Measurements from ENCODE around the gene CTXN1.
"Not testable (repeated sequence)": the region's sequence is repeated elsewhere in the genome, so short reads cannot be mapped to it uniquely, and the experiment has no call there.

CTXN1 gene

DNA sequence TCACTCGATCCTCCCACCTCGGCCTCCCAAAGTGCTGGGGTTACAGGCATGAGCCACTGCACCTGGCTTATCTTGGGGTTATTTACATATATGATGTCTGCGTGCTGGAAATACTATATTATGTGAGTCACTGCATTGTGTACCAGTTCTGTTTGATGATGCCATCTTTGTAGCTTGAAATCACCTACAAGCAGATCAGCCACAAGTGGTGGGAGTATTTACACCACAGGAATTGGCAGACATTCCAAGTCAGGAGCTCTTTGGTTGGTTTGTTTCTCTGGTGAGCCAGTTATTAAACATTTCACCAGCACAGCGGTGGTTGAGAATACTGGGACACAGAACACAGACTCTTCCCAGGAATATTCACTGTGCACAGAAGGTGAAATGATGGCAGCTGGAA lies 22.0 kb upstream of the CTXN1 start:
- in situ Hi-C loops (cut with MboI; ENCODE audit: low sequenced_read_pairs) = no loop called here

GRCh38 chr19:7944177-7944761 lies 18.3 kb upstream of the CTXN1 start:
- in situ Hi-C loops (cut with MboI; ENCODE audit: low sequenced_read_pairs) = no loop called here

DNA sequence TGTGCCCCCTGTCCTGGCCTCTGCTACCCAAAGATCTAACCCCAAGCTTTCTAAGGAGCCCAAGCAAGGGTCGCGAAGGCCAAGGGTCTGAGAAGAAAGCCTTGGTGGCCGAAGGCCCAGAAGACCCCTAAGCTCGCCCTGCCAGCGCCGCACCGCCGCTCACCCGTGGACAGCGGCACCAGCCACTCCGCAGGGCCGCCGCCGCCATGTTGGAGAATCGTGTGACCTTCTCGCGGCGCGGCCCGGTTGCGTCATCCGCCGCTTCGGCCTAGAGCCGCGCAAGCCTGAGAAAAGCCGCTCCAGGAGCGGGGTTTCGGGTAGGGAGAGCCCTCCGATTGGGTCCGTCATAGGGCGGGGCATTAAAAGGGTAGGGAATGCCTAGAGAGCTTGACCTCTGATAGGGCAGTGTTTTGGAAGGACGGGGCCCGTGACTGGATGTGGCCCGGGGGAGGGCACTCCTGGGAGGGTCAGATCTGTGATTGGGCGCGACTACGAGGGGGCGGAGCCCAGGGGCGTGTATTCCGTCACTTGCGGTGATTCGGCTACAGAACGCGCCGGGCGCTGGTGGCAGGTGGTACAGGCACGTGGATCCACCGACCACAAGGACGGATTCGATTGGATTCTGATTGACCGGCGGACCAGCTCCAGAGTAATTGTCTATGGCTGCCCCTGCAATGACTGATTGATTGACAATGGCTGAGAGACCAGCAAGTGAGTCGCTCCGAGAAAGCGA lies 17.7 kb upstream of the CTXN1 start, which contains the start of gene TIMM44:
Gene TIMM44, minus strand, starts transcription at position 223 of the 733 bp plus-strand sequence. Its CDS starts 15 bp downstream, at position 208.
- in situ Hi-C loops (cut with MboI; ENCODE audit: low sequenced_read_pairs) = no loop called here

DNA sequence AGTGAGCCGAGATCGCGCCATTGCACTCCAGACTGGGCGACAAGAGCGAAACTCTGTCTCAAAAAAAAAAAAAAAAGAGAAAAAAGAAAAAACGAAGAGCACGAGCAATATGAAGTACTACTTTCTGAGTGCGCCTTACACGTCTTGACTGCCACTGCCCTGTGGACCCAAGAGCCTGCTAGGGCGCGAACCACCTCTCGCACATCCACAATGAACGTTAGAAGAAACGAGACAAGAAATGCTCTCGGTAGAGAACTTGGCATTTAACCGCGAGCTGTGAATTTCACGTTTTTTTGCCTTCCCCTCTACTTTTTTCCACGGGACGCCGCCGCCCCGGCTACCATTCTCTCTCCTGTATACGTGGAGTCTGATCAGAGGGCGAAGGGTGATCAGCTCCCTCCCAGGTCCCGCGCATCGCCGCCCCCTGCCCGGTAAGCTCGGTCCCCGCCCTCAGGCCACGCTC lies 17.1 kb upstream of the CTXN1 start:
- in situ Hi-C loops (cut with MboI; ENCODE audit: low sequenced_read_pairs) = no loop called here

- in situ Hi-C loops (cut with MboI; ENCODE audit: low sequenced_read_pairs) = no loop called here
Observed at GRCh38 chr19:7941895-7942596, 16.1 kb upstream of the CTXN1 start.

DNA sequence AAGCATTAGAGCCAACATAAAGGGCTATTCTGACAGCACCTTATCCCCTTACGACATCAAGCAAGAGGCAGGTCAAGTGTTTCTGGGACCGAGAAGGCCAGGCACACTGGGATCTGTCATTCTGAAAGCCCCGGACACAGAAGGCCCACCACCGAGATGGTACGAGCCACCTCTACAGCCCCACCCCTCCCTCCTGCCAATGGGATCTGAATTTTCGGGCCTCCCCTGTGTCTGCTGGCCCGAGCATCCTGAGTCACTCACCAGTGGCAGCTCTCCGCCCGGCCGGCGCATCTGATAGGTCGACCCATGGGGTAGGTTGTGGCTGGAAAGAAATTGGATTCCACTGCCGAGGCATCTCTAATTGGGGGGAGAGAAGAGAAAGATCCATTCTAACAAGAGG lies 14.9 kb upstream of the CTXN1 start:
- in situ Hi-C loops (cut with MboI; ENCODE audit: low sequenced_read_pairs) = no loop called here

- in situ Hi-C loops (cut with MboI; ENCODE audit: low sequenced_read_pairs) = no loop called here
Observed at GRCh38 chr19:7934766-7935165, 8.8 kb upstream of the CTXN1 start.

DNA sequence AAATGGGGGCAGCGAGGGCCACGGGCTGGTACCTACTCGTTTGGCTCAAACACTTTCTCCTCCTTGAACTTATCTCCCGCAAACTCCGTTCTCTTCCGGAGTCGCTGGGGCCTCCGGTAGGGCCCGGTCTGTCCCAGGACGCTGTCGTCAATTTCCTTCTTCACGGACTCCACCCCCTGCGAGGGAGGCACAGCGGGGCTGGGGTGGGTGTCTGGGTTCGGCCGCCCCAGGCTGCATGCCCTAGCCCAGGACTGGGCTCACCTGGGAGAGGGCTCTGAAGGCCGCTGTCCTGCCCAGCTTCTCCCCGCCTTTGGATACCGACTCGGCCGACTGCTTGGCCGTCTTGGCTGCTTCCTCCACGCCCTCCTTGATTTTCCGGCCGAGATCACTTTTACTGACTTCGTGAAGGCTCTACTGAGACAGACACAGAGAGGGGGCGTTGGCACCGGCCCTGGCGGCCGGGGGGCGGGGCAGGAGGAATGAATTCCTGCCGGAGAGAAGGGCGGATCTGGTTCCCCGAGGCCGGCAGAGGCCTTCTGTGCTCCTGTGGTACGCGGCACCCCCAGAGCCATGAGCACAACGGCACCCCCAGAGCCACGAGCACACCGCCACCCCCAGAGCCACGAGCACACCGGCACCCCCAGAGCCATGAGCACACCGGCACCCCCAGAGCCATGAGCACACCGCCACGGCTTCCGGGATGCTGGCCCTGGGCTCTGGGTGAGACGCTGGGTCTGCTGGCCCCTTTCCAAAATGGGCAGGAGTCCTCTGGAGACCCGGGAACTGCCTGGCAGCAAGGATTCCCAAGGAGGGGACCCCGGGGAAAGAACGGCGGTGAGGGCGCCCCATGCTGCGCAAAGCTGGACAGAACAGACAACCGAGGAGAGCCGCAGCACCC lies 8.1 kb upstream of the CTXN1 start:
- in situ Hi-C loops (cut with MboI; ENCODE audit: low sequenced_read_pairs) = no loop called here

DNA sequence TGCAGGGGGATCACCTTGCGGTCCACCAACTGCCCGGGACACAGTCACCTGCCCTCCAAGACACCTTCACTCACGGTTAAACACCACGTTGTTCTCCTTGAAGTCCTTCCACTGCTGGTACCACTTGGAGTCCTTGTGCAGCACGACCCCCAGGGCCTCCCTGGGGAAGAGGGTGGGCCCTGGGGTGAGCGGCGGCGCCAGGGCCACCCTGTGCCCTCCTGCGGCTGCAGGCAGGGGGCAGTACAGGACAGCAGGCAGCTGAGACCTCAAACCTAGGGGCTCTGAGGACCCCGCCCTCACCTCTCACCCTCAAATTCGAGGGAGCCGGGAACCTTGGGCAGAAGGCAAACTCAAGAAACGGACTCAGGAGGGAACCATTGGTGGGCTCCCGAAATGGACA lies 7.5 kb upstream of the CTXN1 start:
- in situ Hi-C loops (cut with MboI; ENCODE audit: low sequenced_read_pairs) = no loop called here

DNA sequence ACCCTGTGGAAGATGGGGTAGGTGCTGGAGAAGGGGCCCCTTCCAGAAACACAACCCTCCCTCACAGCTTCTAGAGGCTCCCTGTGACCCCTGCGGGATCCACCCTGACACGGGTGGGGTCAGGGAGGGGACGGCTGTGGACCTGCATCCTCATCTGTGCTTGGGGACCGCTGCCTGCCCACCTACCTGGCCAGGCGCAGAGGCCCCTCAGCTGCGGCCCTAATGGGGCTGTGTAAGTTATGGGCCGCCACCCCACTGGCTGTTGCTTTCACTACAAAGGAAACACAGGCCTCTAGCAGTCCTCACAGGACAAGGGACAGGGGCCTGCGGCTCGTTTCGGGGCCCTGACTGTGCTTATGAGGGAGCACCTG lies 7.0 kb upstream of the CTXN1 start:
- in situ Hi-C loops (cut with MboI; ENCODE audit: low sequenced_read_pairs) = no loop called here

GRCh38 chr19:7932276-7932929 lies 6.5 kb upstream of the CTXN1 start:
- in situ Hi-C loops (cut with MboI; ENCODE audit: low sequenced_read_pairs) = no loop called here

DNA sequence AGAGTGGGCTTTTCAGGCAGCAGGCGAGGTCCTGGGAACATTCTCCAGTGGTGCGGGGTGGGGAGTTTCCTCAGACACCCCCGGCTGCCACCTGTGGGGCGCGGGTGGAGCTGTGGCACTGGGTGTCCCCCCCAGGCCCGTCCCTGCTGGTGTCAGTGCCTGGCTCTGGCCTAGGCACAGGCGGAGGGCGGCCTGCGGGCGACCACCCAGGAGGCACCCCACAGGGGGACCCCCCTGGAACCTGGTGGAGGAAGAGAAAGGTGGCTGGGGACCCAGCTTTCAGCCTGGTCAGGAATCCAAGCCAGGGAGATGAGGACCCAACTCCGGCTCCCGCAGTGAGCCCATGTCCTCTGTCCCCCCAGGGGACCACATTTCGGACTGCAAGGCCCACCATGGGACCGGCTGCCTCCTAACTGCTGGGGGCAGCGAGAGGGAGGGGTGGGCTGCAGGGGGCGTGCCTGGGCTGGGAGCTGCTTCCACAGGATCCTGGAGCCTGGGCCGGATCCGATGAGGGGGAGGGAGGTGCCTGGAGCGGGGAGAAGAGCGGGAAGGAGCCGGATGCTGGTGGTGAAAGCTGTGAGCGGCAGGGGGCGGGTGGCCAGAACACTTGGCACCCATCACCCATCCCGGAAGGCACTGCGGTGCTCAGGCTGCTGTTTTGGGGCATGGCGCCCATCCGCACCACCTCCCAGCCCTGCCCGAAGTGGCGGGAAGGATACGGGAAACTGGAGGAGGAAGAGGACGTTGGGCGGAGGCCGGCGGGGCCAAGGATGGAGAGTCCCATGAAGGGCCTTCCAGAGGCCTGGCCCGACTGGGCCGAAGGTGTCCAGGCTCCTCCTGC lies 5.5 kb upstream of the CTXN1 start:
- in situ Hi-C loops (cut with MboI; ENCODE audit: low sequenced_read_pairs) = no loop called here

DNA sequence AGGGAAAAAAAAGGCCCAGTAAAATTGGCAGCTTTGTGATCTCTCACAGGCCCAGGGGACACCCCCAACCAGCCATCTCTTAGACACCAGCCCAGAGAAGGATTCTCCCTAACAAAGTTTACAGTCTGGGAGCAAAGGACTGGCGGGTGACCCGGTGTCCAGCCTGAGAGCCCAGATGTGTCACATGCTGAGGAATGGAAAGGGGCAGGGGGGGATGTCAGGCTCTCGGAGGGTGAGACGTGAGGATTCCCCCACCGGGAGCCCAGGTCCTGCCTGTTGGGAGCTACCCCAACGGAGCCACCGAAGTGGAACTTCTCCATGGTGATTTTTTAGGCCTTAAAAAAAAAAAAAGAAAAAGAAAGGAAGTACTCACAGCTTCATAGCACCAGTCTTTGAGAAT lies 4.8 kb upstream of the CTXN1 start:
- in situ Hi-C loops (cut with MboI; ENCODE audit: low sequenced_read_pairs) = no loop called here

DNA sequence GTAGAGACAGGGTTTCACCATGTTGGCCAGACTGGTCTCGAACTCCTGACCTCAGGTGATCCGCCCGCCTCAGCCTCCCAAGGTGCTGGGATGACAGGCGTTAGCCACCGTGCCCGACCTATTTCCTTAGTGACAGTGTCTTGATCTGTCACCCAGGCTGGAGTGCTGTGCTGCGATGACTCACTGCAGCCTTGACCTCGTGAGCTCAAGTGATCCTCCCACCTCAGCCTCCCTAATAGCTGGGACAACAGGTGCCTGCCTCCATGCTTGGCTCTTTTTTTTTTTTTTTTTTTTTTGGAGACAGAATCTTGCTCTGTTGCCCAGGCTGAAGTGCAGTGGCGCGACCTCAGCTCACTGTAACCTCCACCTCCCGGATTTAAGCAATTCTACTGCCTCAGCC lies 4.1 kb upstream of the CTXN1 start:
- in situ Hi-C loops (cut with MboI; ENCODE audit: low sequenced_read_pairs) = not testable (repeated sequence)

DNA sequence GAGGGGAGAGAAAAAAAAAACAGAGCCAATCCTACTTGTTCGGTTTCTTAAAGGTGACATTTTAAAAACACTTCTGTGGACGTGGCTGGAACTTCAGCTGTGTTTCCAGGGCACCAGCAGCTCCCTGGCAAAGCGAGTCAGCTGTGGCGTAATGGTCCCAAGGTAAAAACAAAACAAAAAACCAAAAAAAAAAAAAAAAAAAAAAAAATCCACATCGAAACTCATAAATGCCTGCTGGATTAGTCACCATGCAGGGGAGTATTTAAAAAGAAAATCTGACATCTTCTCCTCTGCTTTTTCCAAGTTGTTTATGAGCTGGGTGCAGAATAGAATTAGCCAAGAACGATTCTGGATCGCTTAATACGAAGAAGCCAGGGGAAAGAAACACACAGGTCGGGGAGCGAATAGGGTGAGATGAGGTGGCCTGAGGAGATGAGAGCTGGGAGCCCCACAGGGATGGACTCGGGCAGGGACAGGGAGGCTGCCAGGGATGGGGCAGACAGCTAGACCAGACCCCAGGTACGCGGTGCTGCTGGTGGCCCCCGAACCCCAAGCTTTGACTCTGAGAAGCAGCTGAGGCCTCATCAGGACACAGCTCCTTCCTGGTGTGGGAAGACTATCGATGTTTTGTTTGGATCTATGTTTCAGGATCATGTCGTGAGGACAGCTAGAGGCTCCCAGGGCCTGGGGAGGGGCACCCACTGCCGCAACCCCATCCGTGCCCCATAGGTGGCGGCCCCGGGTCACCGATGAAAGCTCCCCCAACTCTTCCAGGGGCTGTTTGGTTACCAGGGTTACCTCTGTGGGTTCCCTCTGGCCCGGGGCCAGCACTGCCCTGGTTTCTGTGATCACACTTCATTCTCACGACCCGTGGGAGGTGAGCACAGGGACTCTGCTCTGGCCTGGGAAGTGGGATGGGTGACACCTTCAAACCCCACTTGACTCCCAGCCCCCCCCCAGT lies 3.1 kb upstream of the CTXN1 start:
- in situ Hi-C loops (cut with MboI; ENCODE audit: low sequenced_read_pairs) = no loop called here

DNA sequence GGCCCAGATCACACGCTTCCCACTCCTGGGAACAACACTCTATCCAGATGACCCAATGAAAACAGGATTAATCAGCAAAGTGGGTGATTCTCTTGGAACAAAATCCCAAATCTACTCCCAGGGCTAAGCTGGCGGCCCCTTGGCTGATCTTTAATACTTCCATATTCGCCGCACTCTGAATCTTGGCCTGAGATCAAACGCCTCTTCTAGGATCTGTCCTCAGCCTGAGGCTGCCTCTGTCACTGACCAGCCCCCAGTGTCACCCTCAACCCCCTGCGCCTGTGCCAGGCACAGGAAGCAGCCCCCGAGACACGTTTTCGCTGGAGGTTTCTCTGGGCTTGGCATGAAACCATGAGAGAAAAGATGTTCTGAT lies 2.4 kb upstream of the CTXN1 start:
- in situ Hi-C loops (cut with MboI; ENCODE audit: low sequenced_read_pairs) = no loop called here

- in situ Hi-C loops (cut with MboI; ENCODE audit: low sequenced_read_pairs) = no loop called here
Observed at GRCh38 chr19:7927605-7928333, 1.8 kb upstream of the CTXN1 start.

Measured in HL-60/S4 treated with retinoic acid at 250 ng/mL for 4 days and 3 days (cell line).